NB4 (cell line): ENCODE results near the gene ADARB2.

Experiments
- DNase-seq: peaks from one replicate; pipeline ENCODE4 v3.0.0; 2010; ENCODE audit warnings: low read depth
- H3K4me3 ChIP-seq: one replicate; pipeline ENCODE4 v1.5.1; 2011; ENCODE audit warnings: mild to moderate bottlenecking, low read depth, low read length, moderate library complexity
- CTCF ChIP-seq: IDR thresholded peaks from one replicate; pipeline ENCODE4 v1.5.1; 2012; ENCODE audit warnings: low read depth, low read length
- MAX ChIP-seq: IDR thresholded peaks from 2 replicates; pipeline ENCODE4 v1.6.1; 2011; ENCODE audit warnings: low read depth, low read length
- MYC ChIP-seq: IDR thresholded peaks from 2 replicates; pipeline ENCODE4 v1.6.1; 2011; ENCODE audit warnings: low read depth, low read length
- POLR2A ChIP-seq: IDR thresholded peaks from 2 replicates; pipeline ENCODE4 v1.6.1; 2011; ENCODE audit warnings: mild to moderate bottlenecking; ENCODE audit not compliant: insufficient read length; ENCODE audit errors: extremely low read depth

Gene ADARB2

GRCh38 chr10:1627945-1628344 lies 109.4 kb downstream of the ADARB2 start:
- no peak overlapping the region for H3K4me3 ChIP-seq
- DNase-seq: no peak
- TF ChIP-seq CTCF: no peak
- TF ChIP-seq MYC: no peak
- TF ChIP-seq POLR2A: no peak
- no peak for TF ChIP-seq MAX

GRCh38 chr10:1626835-1627234 lies 110.5 kb downstream of the ADARB2 start:
- TF ChIP-seq POLR2A (no peak), MAX (no peak), MYC (no peak), CTCF (no peak)

GRCh38 chr10:1626410-1626809 lies 110.9 kb downstream of the ADARB2 start:
- H3K4me3 ChIP-seq: no peak overlapping the region
- TF ChIP-seq MAX: no peak
- TF ChIP-seq POLR2A: no peak
- no peak for TF ChIP-seq MYC
- no peak for TF ChIP-seq CTCF
- no peak for DNase-seq

More at GRCh38 chr10:1626835-1627234, 110.5 kb downstream of the ADARB2 start:
- H3K4me3 ChIP-seq: no peak overlapping the region
- DNase-seq: no peak

GRCh38 chr10:1625731-1626130 lies 111.6 kb downstream of the ADARB2 start:
- TF ChIP-seq POLR2A (no peak), MYC (no peak), MAX (no peak), CTCF (no peak)
- H3K4me3 ChIP-seq: no peak overlapping the region
- no peak for DNase-seq

- DNase-seq: no peak
- no peak overlapping the region for H3K4me3 ChIP-seq
- TF ChIP-seq POLR2A: no peak
- no peak for TF ChIP-seq MYC
- TF ChIP-seq CTCF: no peak
- TF ChIP-seq MAX: no peak
Observed at GRCh38 chr10:1625079-1625478, 112.2 kb downstream of the ADARB2 start.

- no peak overlapping the region for H3K4me3 ChIP-seq
- no peak for DNase-seq
- TF ChIP-seq POLR2A: no peak
Observed at GRCh38 chr10:1624240-1624639, 113.1 kb downstream of the ADARB2 start.
